GM19467 (cell line): ENCODE results near the gene MT2A.

Experiments
- ATAC-seq: cut with Tn5 transposase; IDR thresholded peaks from one replicate; pipeline ENCODE4 v1.9.1; 2021; ENCODE audit warnings: mild to moderate bottlenecking, moderate library complexity; ENCODE audit not compliant: unreplicated experiment

The MT2A gene

DNA sequence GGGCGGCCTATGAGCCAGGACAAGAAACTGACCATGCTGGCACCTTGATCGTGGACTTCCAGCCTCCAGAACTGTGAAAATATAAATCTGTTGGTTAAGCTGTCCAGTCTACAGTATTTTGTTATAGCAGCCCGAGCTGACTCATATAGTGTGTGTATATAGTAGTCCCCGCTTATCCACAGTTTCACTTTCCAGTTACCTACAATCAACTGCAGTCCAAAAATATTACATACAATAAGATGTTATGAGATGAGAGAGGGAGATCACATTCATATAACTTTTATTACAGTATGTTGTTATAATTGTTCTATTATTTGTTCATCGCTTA, 14.1 kb upstream of the MT2A start:
- no peak for ATAC-seq

DNA sequence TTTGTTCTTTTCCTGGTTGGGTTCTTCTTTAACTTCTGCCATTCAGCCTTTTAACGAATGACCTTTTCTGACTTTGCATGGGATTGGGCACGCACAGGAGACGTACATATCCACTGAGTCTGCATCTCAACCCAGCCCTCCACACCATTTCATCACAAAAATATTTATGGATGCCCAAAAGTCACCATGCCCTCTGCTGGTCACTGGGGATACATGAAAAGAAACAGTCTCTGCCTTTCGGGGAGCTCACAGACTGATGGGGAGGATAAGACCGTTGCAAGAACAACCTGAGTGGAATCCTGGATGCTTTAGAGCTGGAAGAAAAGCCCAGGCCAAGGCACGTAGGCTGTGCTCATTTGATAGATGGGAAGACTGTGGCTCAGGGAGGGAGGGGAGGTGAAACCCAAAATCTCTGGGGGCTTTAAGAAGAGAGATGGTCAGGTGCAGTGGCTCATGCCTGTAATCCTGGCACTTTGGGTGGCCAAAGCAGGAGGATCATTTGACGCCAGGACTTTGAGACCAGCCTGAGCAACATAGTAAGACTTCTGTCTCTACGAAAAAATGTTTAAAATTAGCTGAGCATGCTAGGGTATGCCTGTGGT, 7.9 kb upstream of the MT2A start:
- ATAC-seq: no peak

GRCh38 chr16:56601325-56601724, 7.1 kb upstream of the MT2A start:
- no peak for ATAC-seq

GRCh38 chr16:56603589-56603988, 4.8 kb upstream of the MT2A start:
- no peak for ATAC-seq

DNA sequence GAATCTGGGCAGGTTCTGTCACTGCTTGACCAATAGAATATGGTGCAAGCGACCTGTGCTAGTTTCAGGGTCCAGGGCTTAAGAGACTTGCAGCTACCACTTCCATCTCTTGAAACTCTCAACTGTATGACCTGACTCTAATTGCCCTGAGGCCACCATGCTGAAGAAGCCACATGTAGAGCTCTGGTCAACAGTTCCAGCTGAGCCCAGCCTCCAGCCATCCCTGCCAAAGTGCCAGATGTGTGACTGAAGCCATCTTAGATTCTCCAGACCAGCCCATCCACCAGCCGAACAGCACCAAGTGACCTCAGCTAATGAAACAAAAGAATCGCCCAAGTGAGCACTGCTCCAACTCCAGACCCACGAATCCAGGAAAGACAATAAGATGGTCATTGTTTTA, 3.4 kb upstream of the MT2A start:
- ATAC-seq: no peak

- ATAC-seq: no peak
These were observed 2.9 kb upstream of the MT2A start for GRCh38 chr16:56605475-56605874.

DNA sequence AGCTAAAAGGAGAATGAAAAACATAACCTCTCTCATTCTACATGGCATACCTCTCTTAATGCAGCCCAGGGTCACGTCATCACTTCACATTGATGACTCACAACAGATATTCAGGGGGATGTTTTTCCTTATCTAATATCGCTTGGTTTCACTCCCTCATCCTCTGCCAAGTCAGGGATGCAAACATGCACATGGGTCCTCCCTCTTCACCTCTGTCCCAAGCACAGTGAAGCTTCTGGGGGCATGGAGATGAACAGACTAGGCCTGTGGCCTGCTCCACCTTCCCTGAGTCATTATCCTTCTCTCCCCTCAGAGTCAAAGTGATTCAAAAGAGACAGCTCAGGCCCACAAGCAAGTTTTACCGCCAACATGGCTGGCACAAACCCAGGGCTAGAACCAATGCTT, 2.3 kb upstream of the MT2A start:
- no peak for ATAC-seq

DNA sequence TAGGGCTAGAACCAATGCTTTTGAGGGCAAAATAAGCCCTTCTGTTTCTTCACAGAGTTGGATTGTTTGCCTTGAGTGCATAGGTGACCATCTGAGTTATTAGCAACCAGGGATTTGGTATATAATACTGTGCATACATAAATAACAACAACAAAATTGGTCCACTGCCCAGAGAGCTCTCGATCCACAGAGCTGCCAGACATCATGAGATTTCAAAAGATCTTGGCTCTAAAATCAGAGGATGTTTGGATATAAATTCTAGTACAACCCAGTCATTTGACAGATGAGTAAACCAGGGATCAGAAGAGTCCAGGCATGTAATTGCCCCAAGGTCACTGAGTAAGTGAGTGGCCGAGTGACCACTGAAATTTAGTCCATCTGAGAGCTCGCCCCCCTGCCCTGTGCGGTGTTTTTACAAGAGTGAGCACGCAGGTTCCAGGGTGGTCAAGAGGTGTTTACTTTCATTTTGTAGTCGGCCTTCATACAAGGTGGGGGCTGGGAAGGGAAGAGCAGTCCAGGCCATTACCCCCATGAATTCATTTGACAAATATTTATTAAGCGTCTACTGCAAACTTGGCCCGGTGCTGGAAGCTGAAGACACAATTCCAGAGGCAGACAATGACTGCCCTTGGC, 1.8 kb upstream of the MT2A start:
- no peak for ATAC-seq

DNA sequence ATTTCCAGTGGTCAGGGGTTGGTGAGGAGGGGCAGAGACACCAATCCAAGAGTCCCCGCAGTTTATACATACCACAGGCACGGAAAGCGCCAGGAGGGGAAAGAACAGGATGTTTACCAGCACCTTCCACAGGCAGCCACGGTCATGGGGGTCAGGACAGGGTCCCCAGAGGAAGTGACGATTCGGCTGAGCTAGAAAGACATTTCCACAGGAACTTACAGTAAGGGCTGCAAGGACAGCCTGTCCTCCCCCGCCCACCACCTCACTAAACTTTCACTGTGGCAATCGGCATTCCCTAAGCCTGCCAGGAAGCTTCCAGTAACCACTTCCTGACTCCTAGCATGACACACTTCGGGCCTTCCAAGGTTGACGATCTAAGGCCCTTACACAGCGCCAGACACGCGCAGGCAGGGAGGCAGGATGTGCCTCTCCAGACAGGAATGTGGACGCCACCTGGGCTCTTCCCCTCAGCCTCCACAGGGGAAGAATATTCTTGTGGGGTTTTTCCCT, 1.2 kb upstream of the MT2A start:
- ATAC-seq: no peak

DNA sequence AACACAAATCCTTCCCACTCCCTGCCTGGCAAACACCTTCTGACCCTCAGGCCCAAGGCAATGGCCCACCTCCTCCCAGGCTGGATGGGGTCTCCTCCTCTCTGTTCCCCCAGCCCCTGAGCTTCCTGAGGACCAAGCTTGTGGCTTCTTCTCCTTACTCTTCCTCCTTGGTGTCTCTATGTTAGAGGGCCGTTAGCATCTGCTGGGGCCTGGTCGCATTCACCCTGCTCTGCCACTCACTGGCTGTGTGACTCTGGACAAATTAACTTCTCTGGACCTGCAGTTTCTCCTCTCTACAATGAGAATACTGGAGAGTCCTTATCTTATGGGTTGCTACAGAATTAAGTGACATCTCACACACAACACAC, 725 bp upstream of the MT2A start:
- no peak for ATAC-seq

DNA sequence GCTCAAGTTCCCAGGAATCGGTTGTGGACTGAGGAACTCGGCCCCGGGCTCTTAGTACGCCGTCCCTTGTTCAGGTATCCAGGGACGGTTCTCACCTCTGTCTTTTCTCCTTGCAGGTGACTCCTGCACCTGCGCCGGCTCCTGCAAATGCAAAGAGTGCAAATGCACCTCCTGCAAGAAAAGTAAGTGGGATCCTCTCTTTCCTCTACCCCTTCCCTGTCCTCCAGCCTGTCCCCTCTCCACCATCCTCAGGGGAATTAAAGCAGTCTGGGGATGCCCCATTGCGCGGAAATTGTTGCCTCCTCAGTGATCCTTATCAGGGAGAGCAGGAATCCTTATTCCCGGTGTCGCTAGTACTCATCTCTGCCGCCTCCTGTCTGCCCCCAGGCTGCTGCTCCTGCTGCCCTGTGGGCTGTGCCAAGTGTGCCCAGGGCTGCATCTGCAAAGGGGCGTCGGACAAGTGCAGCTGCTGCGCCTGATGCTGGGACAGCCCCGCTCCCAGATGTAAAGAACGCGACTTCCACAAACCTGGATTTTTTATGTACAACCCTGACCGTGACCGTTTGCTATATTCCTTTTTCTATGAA, 585 bp downstream of the MT2A start:
- ATAC-seq: no peak

- ATAC-seq: no peak
These were observed 1.1 kb downstream of the MT2A start for GRCh38 chr16:56609463-56609921.

- no peak for ATAC-seq
These were observed 1.7 kb downstream of the MT2A start for GRCh38 chr16:56610017-56610608.

DNA sequence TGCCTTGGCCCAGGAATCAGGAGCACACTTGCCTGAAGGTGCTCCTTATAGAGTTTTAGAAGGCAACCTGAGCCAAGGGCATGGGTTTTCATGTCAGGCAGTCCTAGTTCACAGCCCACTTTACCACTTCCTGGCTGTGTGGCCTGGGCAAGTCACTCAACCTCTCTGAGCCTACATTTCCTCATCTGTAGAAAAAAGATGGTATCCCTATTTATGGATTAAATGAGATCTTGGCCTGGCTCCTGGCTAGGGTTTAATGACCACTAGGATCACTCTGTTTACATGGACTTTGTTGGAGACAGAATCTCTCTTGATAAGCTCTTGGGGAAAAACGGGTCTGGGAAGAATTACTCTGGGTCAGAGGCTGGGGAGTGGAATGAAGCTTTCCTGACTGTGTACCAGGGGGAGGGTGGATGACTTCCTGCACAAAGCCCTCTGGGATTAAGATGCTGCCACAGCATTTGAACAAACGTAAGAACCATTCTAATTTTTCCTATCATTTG, 2.3 kb downstream of the MT2A start:
- no peak for ATAC-seq

DNA sequence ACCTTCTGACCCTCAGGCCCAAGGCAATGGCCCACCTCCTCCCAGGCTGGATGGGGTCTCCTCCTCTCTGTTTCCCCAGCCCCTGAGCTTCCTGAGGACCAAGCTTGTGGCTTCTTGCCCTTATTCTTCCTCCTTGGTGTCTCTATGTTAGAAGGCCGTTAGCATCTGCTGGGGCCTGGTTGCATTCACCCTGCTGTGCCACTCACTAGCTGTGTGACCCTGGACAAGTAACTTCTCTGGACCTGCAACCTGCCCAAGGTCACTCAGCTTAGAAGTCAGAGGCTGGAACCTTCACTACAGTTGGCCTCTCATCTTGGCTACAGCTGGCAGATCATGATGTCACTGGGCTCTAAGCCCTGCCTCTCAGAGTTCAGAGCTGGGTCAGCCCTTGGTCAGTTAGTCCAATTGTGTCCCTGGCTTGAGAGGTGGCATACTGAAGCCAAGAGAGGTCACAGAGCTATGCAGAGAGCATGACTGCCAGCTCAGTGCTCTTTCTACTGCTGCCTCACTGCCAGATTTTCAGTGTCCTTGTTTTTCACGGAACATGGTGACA, 3.0 kb downstream of the MT2A start:
- ATAC-seq: no peak

DNA sequence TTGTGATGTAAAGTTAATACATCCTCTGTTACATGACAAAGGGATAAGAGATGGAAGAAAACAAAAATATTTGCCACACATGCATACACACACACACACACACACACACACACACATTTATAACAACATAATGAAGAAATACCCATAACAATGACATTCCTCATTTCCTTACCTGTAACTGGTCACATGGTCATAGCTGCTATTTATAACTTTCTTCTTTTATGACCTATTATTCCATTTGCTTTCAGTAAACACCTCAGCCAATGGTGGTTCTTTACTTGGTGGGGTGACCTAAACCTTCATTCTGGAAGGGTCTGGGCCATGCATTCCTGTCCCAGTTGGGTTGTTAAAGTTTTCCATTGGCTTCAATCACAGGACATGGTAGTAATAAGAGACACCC, 5.3 kb downstream of the MT2A start:
- ATAC-seq: no peak

DNA sequence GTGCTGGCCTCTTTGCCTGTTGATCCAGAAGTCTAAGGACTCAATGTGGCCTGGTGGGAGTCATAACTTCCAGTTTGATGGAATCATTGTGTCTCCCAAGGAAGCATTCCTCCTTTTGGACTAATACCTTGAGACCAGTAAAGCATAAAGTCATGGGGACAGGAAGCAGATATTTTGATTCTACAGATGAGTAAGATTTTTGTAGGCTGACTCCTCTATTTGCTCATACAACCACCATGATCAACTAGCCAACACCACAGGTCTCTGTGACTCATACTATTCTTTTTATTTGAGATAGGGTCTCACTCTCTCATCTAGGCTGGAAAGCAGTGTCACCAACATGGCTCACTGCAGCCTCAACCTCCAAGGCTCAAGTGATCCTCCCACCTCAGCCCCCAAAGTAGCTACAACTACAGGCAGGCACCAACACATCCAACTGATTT, 6.2 kb downstream of the MT2A start:
- ATAC-seq: no peak

GRCh38 chr16:56615353-56615752, 7.0 kb downstream of the MT2A start:
- no peak for ATAC-seq

- ATAC-seq: no peak
These were observed 8.3 kb downstream of the MT2A start for GRCh38 chr16:56616608-56617211.

GRCh38 chr16:56617212-56618085, 9.1 kb downstream of the MT2A start:
- no peak for ATAC-seq
